ENCODE data around the gene SOX15.

The SOX15 gene

GRCh38 chr17:7549401-7550055 lies 40.4 kb downstream of the SOX15 start:
- Mint-ChIP-seq H3K4me3 (peak overlapping the region; percentile 89), H3K9me3 (no peaks in the 10 kb centered on the region), H3K36me3 (ENCODE audit: low read depth) (peaks cover 27% of the 10 kb centered on the region), H3K27ac (peak overlapping the region; percentile 80), H3K27me3 (ENCODE audit: low read depth) (no peaks in the 10 kb centered on the region), H3K4me1 (ENCODE audit: low read depth) (peaks cover 44% of the 10 kb centered on the region)
- DNase-seq (ENCODE audit: low spot score): peak; percentile 30

DNA sequence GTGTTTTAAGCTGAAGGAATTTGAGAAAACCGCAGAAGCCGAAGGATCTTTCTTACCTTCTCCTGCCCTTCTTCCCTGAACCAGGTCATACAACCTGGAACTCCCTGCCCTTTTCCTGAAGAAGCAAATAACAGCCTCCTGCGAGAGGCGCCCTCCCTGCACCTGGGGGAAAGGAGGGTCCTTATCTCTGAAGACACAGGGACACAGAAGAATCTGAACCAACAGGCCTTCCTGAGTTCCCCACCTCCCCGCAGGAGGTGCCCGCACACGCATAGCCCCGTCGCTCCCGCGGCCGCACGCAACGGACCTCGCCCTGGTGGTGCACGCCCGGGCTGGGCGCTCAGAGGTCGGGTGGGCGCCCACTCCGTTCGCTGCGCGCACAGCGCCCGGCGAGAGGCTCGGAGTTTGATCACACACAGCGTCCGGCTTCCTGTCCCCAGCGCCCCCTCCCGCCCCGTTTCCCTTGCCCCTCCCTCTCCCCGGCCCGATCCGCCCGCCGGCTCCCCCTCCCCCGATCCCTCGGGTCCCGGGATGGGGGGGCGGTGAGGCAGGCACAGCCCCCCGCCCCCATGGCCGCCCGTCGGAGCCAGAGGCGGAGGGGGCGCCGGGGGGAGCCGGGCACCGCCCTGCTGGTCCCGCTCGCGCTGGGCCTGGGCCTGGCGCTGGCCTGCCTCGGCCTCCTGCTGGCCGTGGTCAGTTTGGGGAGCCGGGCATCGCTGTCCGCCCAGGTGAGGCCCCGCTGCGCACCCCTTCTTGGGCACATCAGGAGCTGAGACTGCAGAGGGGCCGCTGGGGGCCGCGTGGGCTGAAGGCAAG lies 41.1 kb downstream of the SOX15 start, which contains the start of gene TNFSF12:
TSS of gene TNFSF12 (plus strand) at position 474 of the 816 bp plus-strand sequence. CDS start at position 570, 96 bp downstream.
- peaks cover 24% of the 10 kb centered on the region for H3K36me3 Mint-ChIP-seq (ENCODE audit: low read depth)
- peaks cover 41% of the 10 kb centered on the region for H3K4me1 Mint-ChIP-seq (ENCODE audit: low read depth)
- peak within 1 kb of the TSS; percentile 91 for H3K4me3 Mint-ChIP-seq
- H3K9me3 Mint-ChIP-seq: no peaks in the 10 kb centered on the region
- H3K27ac Mint-ChIP-seq: peak within 1 kb of the TSS; percentile 80
- no peaks in the 10 kb centered on the region for H3K27me3 Mint-ChIP-seq (ENCODE audit: low read depth)
- peak; percentile 59 for DNase-seq (ENCODE audit: low spot score)

GRCh38 chr17:7544911-7545310 lies 45.0 kb downstream of the SOX15 start:
- DNase-seq (ENCODE audit: low spot score): no peak
- peaks cover 2% of the 10 kb centered on the region for H3K36me3 Mint-ChIP-seq (ENCODE audit: low read depth)
- H3K27ac Mint-ChIP-seq: no peak overlapping the region
- H3K9me3 Mint-ChIP-seq: no peaks in the 10 kb centered on the region
- peaks cover 5% of the 10 kb centered on the region for H3K27me3 Mint-ChIP-seq (ENCODE audit: low read depth)
- no peak overlapping the region for H3K4me3 Mint-ChIP-seq
- H3K4me1 Mint-ChIP-seq (ENCODE audit: low read depth): peaks cover 11% of the 10 kb centered on the region

- peaks cover 5% of the 10 kb centered on the region for H3K27me3 Mint-ChIP-seq (ENCODE audit: low read depth)
- H3K27ac Mint-ChIP-seq: no peak overlapping the region
- no peaks in the 10 kb centered on the region for H3K4me1 Mint-ChIP-seq (ENCODE audit: low read depth)
- H3K36me3 Mint-ChIP-seq (ENCODE audit: low read depth): no peaks in the 10 kb centered on the region
- H3K4me3 Mint-ChIP-seq: no peak overlapping the region
- H3K9me3 Mint-ChIP-seq: peaks cover 13% of the 10 kb centered on the region
- no peak for DNase-seq (ENCODE audit: low spot score)
Observed at GRCh38 chr17:7541074-7541621, 48.7 kb downstream of the SOX15 start.

- Mint-ChIP-seq H3K9me3 (peaks cover 13% of the 10 kb centered on the region), H3K27ac (no peak overlapping the region), H3K4me3 (no peak overlapping the region), H3K27me3 (ENCODE audit: low read depth) (peaks cover 10% of the 10 kb centered on the region), H3K36me3 (ENCODE audit: low read depth) (no peaks in the 10 kb centered on the region), H3K4me1 (ENCODE audit: low read depth) (no peaks in the 10 kb centered on the region)
- DNase-seq (ENCODE audit: low spot score): no peak
Observed at GRCh38 chr17:7538891-7539545, 50.9 kb downstream of the SOX15 start.

All from T-helper 2 cell treated with Interferon-gamma antibody and Interleukin-4, amounts not matched to agents 5 μg/mL and 100 μg/mL, for 36 hours (primary cell).